Activated T-cell treated with anti-CD3 and anti-CD28 coated beads for 24 hours (primary cell): Measurements from ENCODE around the gene ATXN10.

Experiments used
- DNase-seq: peaks from one replicate; pipeline ENCODE4 v3.0.0-alpha.2; 2020; ENCODE audit warnings: low read depth

Gene ATXN10

GRCh38 chr22:45892681-45893461, 221.2 kb downstream of the ATXN10 start:
- DNase-seq = no peak

GRCh38 chr22:45893516-45893915, 221.9 kb downstream of the ATXN10 start:
- no peak for DNase-seq
